Endothelial cell of umbilical vein (primary cell): ENCODE data around the gene ZFHX2. TPM values are rescaled to one million over a fixed set of nuclear protein-coding genes. Genes with fewer than 3 reads are reported as not detected.

Experiments
- BruUV-seq: library from RNA; stranded (reverse); fragments of 400-500 nt; replicated peaks from 2 replicates; lab custom pipeline; 2021; lab: Mats Ljungman, UMichigan
- CTCF ChIA-PET: fragments of 300-600, 350-600 bp; sonication (Branson Sonifier 250); formaldehyde crosslinking; loops from one replicate; lab custom pipeline; 2021; ENCODE audit warnings: antibody characterized with exemption, inconsistent platforms; lab: Charles Lee
- POLR2A ChIA-PET: fragments of 300-600, 350-600 bp; sonication (Branson Sonifier 250); formaldehyde crosslinking; loops from one replicate; lab custom pipeline; 2021; ENCODE audit warnings: antibody characterized with exemption, inconsistent platforms; lab: Charles Lee
- DNase-seq: peaks from one replicate; pipeline ENCODE4 v3.0.0-alpha.2; 2011; ENCODE audit warnings: low read depth, low spot score
- FAIRE-seq: peaks from 2 replicates; lab custom pipeline; 2011; peaks lifted over from hg19 to GRCh38; lab: Jason Lieb, UNC
- H2AFZ ChIP-seq: 2 replicates; pipeline ENCODE4 v1.6.0; 2012; ENCODE audit warnings: low read depth, low read length, control low read depth, inconsistent platforms
- H3K27ac ChIP-seq: 2 replicates; pipeline ENCODE4 v1.5.1; 2011; ENCODE audit warnings: low read depth, mild to moderate bottlenecking, control low read depth, low read length, moderate library complexity; ENCODE audit not compliant: insufficient read depth
- H3K27me3 ChIP-seq, 2 experiments: 2 replicates each; pipeline versions ENCODE4 v1.6.0 to v1.6.1; 2011; ENCODE audit warnings: low read length in 2 of 2, mixed read lengths in 1 of 2; ENCODE audit not compliant: control insufficient read depth in 2 of 2, insufficient read depth in 2 of 2
- H3K36me3 ChIP-seq, 2 experiments: 2 replicates in 1 of 2; 3 replicates in 1 of 2; pipeline ENCODE4 v1.5.1; 2011; ENCODE audit warnings: low read length in 2 of 2, mild to moderate bottlenecking in 1 of 2, moderate library complexity in 1 of 2; ENCODE audit not compliant: control insufficient read depth in 2 of 2, insufficient read depth in 2 of 2; ENCODE audit errors: extremely low read depth in 1 of 2
- H3K4me1 ChIP-seq: 3 replicates; pipeline ENCODE4 v1.5.1; 2011; ENCODE audit warnings: mild to moderate bottlenecking, low read length; ENCODE audit not compliant: control insufficient read depth, insufficient read depth; ENCODE audit errors: extremely low read depth
- H3K4me2 ChIP-seq: 2 replicates; pipeline ENCODE4 v1.6.1; 2011; ENCODE audit warnings: low read length, control low read depth, mixed read lengths; ENCODE audit not compliant: insufficient read depth
- H3K4me3 ChIP-seq, 3 experiments: fragments of 200-600 bp in 1 of 3; sonication (generic), shearing (Covaris generic) in 1 of 3; replicated peaks in 1 of 3; 2 replicates each; pipeline ENCODE4 v1.5.1; 2011 to 2016; ENCODE audit warnings: control low read depth in 3 of 3, low read length in 3 of 3, mild to moderate bottlenecking in 2 of 3, inconsistent platforms in 1 of 3, low read depth in 1 of 3, moderate library complexity in 1 of 3; ENCODE audit not compliant: insufficient read depth in 1 of 3
- H3K79me2 ChIP-seq: 2 replicates; pipeline ENCODE4 v1.6.0; 2012; ENCODE audit warnings: low read length, inconsistent platforms; ENCODE audit not compliant: control insufficient read depth, insufficient read depth
- H3K9ac ChIP-seq: replicated peaks from 2 replicates; pipeline ENCODE3; 2011; ENCODE audit warnings: low read length, control low read depth; ENCODE audit not compliant: insufficient read depth; ENCODE audit errors: extremely low read depth
- H3K9me1 ChIP-seq: replicated peaks from 3 replicates; pipeline ENCODE4 v1.6.0; 2011; ENCODE audit warnings: mild to moderate bottlenecking, low read length; ENCODE audit not compliant: control insufficient read depth, insufficient read depth; ENCODE audit errors: extremely low read depth
- H3K9me3 ChIP-seq: replicated peaks from 2 replicates; pipeline ENCODE4 v1.5.1; 2012; ENCODE audit warnings: low read length, inconsistent platforms; ENCODE audit not compliant: control insufficient read depth, insufficient read depth
- H4K20me1 ChIP-seq: replicated peaks from 2 replicates; pipeline ENCODE3; 2011; ENCODE audit warnings: mild to moderate bottlenecking, low read length; ENCODE audit not compliant: control insufficient read depth, insufficient read depth; ENCODE audit errors: extremely low read depth
- EZH2 ChIP-seq: IDR thresholded peaks from 2 replicates; pipeline ENCODE4 v1.6.1; 2012; ENCODE audit warnings: borderline replicate concordance, low read depth, mild to moderate bottlenecking, moderate library complexity, low read length, inconsistent platforms; ENCODE audit not compliant: severe bottlenecking
- FOS ChIP-seq: IDR thresholded peaks from 2 replicates; pipeline ENCODE4 v1.6.1; 2011; ENCODE audit warnings: mild to moderate bottlenecking, low read length, moderate library complexity, borderline replicate concordance; ENCODE audit not compliant: insufficient read depth
- GATA2 ChIP-seq: IDR thresholded peaks from 2 replicates; pipeline ENCODE4 v1.7.0; 2011; ENCODE audit warnings: low read depth, mild to moderate bottlenecking, moderate library complexity, mixed read lengths, low read length; ENCODE audit not compliant: insufficient read length, insufficient read depth
- JUN ChIP-seq: IDR thresholded peaks from 2 replicates; pipeline ENCODE4 v1.6.1; 2011; ENCODE audit warnings: borderline replicate concordance, low read depth; ENCODE audit not compliant: insufficient read length, insufficient read depth
- MYC ChIP-seq: IDR thresholded peaks from one replicate; pipeline ENCODE4 v1.6.1; 2011; ENCODE audit warnings: mild to moderate bottlenecking, low read depth, low read length
- POLR2A ChIP-seq: IDR thresholded peaks from 2 replicates; pipeline ENCODE4 v1.6.1; 2012; ENCODE audit warnings: low read depth, mild to moderate bottlenecking, control low read depth, low read length
- POLR2AphosphoS5 ChIP-seq: IDR thresholded peaks from 2 replicates; pipeline ENCODE4 v1.6.1; 2012; ENCODE audit warnings: low read depth, mild to moderate bottlenecking, control low read depth, low read length, moderate library complexity; ENCODE audit not compliant: insufficient read depth
- dilution Hi-C: fragments of 300-500 bp; cut with MboI; formaldehyde crosslinking; loops from one replicate; pipeline ENCODE4 v1.15.0; 2019; ENCODE audit warnings: low sequenced_read_pairs; ENCODE audit not compliant: extremely low pct_ligation_motif_present
- intact Hi-C: fragments of 100-400 bp; cut with micrococcal nuclease; formaldehyde crosslinking; loops from one replicate; pipeline ENCODE4 v1.10.0; 2022
- polyA plus RNA-seq, 4 experiments: library from polyadenylated mRNA; depleted of rRNA in 3 of 4; stranded (reverse) in 3 of 4; unstranded in 1 of 4; fragments of >200 nt; gene quantifications; 2 replicates each; pipeline versions ENCODE4 v1.2.1 to v1.2.3, GENCODE V29; 2011 to 2012; ENCODE audit warnings: missing spikeins in 1 of 4
- total RNA-seq: library from RNA; stranded (reverse); gene quantifications from 2 replicates; pipeline ENCODE4 v1.2.3, GENCODE V29; 2021
- TF ChIP-seq, protein P1 (sequence below): IDR thresholded peaks from 2 replicates; pipeline ENCODE4 v1.6.1; 2011; ENCODE audit not compliant: insufficient read depth, insufficient read length
- TF ChIP-seq, protein P2 (sequence below), 2 donors: IDR thresholded peaks; 1 replicate in 1 of 2; 2 replicates in 1 of 2; pipeline ENCODE4 v1.5.1; 2011; ENCODE audit warnings: low read length in 2 of 2, mild to moderate bottlenecking in 2 of 2, moderate library complexity in 2 of 2, control low read depth in 1 of 2, inconsistent platforms in 1 of 2, low read depth in 1 of 2; ENCODE audit not compliant: insufficient read depth in 1 of 2; ENCODE audit errors: extremely low read depth in 1 of 2

The ZFHX2 gene
- total and polyA plus RNA-seq, 2 donors (not counting 3 experiments of a cell fraction or from before 2014, with no cell fraction given) = 0.25 to 2.3 TPM

DNA sequence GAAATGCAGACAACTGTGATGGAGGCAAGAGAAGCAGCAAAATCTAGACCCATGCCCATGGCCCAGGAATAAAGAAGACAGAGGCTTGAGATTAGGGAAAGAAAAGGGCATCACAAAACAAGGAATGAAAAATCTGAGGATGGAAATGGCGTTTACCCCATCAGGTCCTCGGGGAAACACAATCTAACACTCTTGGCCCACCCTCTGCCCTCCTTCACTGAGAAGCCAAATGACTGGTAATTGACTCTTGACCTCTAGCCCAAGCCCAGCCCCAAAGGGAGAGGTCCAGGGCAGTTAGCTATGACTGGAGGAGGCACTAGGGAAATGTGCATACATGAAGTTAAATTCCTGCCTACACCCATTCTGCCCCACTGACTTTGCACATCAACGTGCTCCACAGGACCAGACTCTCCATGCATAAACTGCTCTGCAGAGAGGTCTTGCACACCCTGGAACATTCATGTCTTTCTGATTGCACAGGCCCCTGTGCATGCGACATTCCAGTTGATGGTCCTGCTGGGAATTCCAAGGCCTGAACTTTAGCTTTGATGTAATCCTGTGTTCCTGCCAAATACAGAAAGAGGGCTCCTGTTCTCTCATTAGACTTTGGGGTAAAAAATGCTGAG is 5.7 kb downstream of the ZFHX2 start:
- intact Hi-C loops = no loop called here
- no peak for FAIRE-seq
- Histone ChIP-seq H3K79me2 (no peaks in the 10 kb centered on the region), H3K4me3 (no peak overlapping the region), H3K36me3 (no peaks in the 10 kb centered on the region), H3K27ac (no peak overlapping the region), H3K4me1 (peaks cover 5% of the 10 kb centered on the region), H3K9me1 (no peaks in the 10 kb centered on the region), H4K20me1 (no peaks in the 10 kb centered on the region), H3K9me3 (no peaks in the 10 kb centered on the region), H3K4me2 (no peak overlapping the region), H3K9ac (no peak overlapping the region), H2AFZ (no peak overlapping the region), H3K27me3 (peaks cover 23 to 25% of the 10 kb centered on the region in 2 experiments)
- TF ChIP-seq EZH2 (no peak), FOS (no peak), GATA2 (no peak), POLR2A (no peak), MYC (no peak), JUN (no peak), POLR2AphosphoS5 (no peak)
- TF ChIP-seq, protein P1, sequence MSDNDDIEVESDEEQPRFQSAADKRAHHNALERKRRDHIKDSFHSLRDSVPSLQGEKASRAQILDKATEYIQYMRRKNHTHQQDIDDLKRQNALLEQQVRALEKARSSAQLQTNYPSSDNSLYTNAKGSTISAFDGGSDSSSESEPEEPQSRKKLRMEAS = no peak
- TF ChIP-seq, protein P2, sequence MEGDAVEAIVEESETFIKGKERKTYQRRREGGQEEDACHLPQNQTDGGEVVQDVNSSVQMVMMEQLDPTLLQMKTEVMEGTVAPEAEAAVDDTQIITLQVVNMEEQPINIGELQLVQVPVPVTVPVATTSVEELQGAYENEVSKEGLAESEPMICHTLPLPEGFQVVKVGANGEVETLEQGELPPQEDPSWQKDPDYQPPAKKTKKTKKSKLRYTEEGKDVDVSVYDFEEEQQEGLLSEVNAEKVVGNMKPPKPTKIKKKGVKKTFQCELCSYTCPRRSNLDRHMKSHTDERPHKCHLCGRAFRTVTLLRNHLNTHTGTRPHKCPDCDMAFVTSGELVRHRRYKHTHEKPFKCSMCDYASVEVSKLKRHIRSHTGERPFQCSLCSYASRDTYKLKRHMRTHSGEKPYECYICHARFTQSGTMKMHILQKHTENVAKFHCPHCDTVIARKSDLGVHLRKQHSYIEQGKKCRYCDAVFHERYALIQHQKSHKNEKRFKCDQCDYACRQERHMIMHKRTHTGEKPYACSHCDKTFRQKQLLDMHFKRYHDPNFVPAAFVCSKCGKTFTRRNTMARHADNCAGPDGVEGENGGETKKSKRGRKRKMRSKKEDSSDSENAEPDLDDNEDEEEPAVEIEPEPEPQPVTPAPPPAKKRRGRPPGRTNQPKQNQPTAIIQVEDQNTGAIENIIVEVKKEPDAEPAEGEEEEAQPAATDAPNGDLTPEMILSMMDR (IDR thresholded peaks at IDR 0.05; ENCODE audit: extremely low read depth in 1 of 2, insufficient read depth in 1 of 2, low read depth in 1 of 2, low read length in 2 of 2) = no peak
- ChIA-PET CTCF (interaction anchor here (1.0 to 4.5 kb wide), 2 partner anchors 14 to 68 kb away, joined by 4 to 24 read pairs; no protein-coding TSS in a partner anchor), POLR2A (no interaction called here)
- no TSS peak for BruUV-seq
- DNase-seq = no peak
- dilution Hi-C loops = no loop called here
